ENCODE measurements around the gene MAP2. TPM values are rescaled to one million over a fixed set of nuclear protein-coding genes. Genes with fewer than 3 reads are reported as not detected.

The MAP2 gene
- total RNA-seq, 1 experiment from 2014 or later: 7.6 TPM

GRCh38 chr2:209619782-209620181 lies 195.9 kb downstream of the MAP2 start (continued):
- TF ChIP-seq ARID4B (CRISPR knock-in tag; IDR thresholded peaks at IDR 0.05; ENCODE audit: borderline replicate concordance) (no peak), SP1 (CRISPR knock-in tag; conservative IDR thresholded peaks at IDR 0.05) (no peak), ZMAT4 (CRISPR knock-in tag; IDR thresholded peaks at IDR 0.05) (no peak), GABPB1 (CRISPR knock-in tag; IDR thresholded peaks at IDR 0.05) (no peak), ZNF219 (CRISPR knock-in tag; IDR thresholded peaks at IDR 0.05; ENCODE audit: borderline replicate concordance) (no peak), ERG (CRISPR knock-in tag; IDR thresholded peaks at IDR 0.05) (no peak), MLX (CRISPR knock-in tag; IDR thresholded peaks at IDR 0.05) (no peak), AR (CRISPR knock-in tag; IDR thresholded peaks at IDR 0.05) (no peak), JUN (CRISPR knock-in tag; IDR thresholded peaks at IDR 0.05) (no peak), ZNF423 (CRISPR knock-in tag; IDR thresholded peaks at IDR 0.05) (no peak), ZNF425 (CRISPR knock-in tag; conservative IDR thresholded peaks at IDR 0.05) (no peak), ESRRA (CRISPR knock-in tag; IDR thresholded peaks at IDR 0.05; ENCODE audit: borderline replicate concordance) (no peak), MXD4 (CRISPR knock-in tag; IDR thresholded peaks at IDR 0.05; ENCODE audit: borderline replicate concordance) (no peak), ATF1 (CRISPR knock-in tag; IDR thresholded peaks at IDR 0.05) (no peak), ETV6 (CRISPR knock-in tag; IDR thresholded peaks at IDR 0.05) (no peak), USF2 (CRISPR knock-in tag; IDR thresholded peaks at IDR 0.05) (no peak)
